ENCODE data around the gene TMEM236. TPM values are rescaled to one million over a fixed set of nuclear protein-coding genes. Genes with fewer than 3 reads are reported as not detected.

The TMEM236 gene
- total and polyA plus RNA-seq, 9 of the 15 experiments (the other 6 are each of a cell fraction or from before 2014, with no cell fraction given): 0.04 to 0.13 (median 0.04) TPM; not detected in 4

GRCh38 chr10:17782921-17783665 is 31.1 kb downstream of the TMEM236 start:
- intact Hi-C loops (cut with micrococcal nuclease) (no loop called here), in situ Hi-C loops (cut with MboI) (no loop called here)
- no TSS peak for BruUV-seq (replicated peaks)
- WGBS (ENCODE audit: insufficient coverage, low coverage, missing lambda C conversion rate): 54% methylated on average over 16 of the region's 16 CpGs
- Histone ChIP-seq H2AFZ (ENCODE audit: low read depth, low read length) (peak overlapping the region; percentile 66), H3K4me3 (no peak overlapping the region), H3K27me3 (ENCODE audit: control insufficient read depth in 2 of 2, insufficient read depth in 2 of 2, low read length in 2 of 2) (peaks cover 0 to 3% of the 10 kb centered on the region in 2 experiments; a peak in 1 of 5 replicates), H3K9me3 (replicated peaks; ENCODE audit: control insufficient read depth, insufficient read depth, low read depth, low read length) (no peaks in the 10 kb centered on the region), H3K4me1 (replicated peaks in 1 of 2; ENCODE audit: control insufficient read depth in 2 of 2, insufficient read depth in 2 of 2, low read length in 2 of 2) (peaks cover 12 to 17% of the 10 kb centered on the region in 2 experiments; a peak in 4 of 5 replicates), H3K79me2 (ENCODE audit: control insufficient read depth, insufficient read depth, low read length) (no peaks in the 10 kb centered on the region), H4K20me1 (replicated peaks; ENCODE audit: control insufficient read depth, insufficient read depth, low read length) (no peaks in the 10 kb centered on the region), H3K9me1 (ENCODE audit: control insufficient read depth, insufficient read depth, low read length) (no peaks in the 10 kb centered on the region), H3K27ac (ENCODE audit: extremely low read depth, low read depth, low read length) (peak overlapping the region; percentile 11; the same call in 1 of the 3 replicates), H3K4me2 (ENCODE audit: insufficient read depth, low read length) (no peak overlapping the region), H3K9ac (ENCODE audit: insufficient read depth in 1 of 2, low read depth in 2 of 2, low read length in 2 of 2) (no peak overlapping the region), H3K36me3 (ENCODE audit: control insufficient read depth, insufficient read depth, low read length) (no peaks in the 10 kb centered on the region)
- FAIRE-seq: no peak
- ChIA-PET POLR2A (no interaction called here), CTCF (ENCODE audit: low intra/inter-chr PET ratio) (no interaction called here)
- ATAC-seq: no peak
- no peak for DNase-seq (ENCODE audit: extremely low read depth in 1 of 4, low spot score in 3 of 4)
- 0 out of 2 replicates have a peak, but pooled peaks have one; percentile 12 for TF ChIP-seq MAX (CRISPR knock-in tag; IDR thresholded peaks at IDR 0.05)
- TF ChIP-seq VEZF1 (CRISPR knock-in tag; IDR thresholded peaks at IDR 0.05): no peak
- TF ChIP-seq BRD9 (IDR thresholded peaks at IDR 0.05; ENCODE audit: low read depth, partially characterized antibody): no peak
- peak; percentile 25; the same call in 1 of the 2 replicates for TF ChIP-seq MGA (IDR thresholded peaks at IDR 0.05)
- no peak for TF ChIP-seq ZNF398 (CRISPR knock-in tag; IDR thresholded peaks at IDR 0.05)
